Medulla oblongata (tissue), 1 donor: ENCODE results near the gene CAMSAP1.
"Not testable (repeated sequence)": the region's sequence is repeated elsewhere in the genome, so short reads cannot be mapped to it uniquely, and the experiment has no call there.

ENCODE experiments used
- DNase-seq: peaks from one replicate; pipeline ENCODE4 v3.0.0-alpha.2; 2015; ENCODE audit errors: extremely low spot score

Gene CAMSAP1

DNA sequence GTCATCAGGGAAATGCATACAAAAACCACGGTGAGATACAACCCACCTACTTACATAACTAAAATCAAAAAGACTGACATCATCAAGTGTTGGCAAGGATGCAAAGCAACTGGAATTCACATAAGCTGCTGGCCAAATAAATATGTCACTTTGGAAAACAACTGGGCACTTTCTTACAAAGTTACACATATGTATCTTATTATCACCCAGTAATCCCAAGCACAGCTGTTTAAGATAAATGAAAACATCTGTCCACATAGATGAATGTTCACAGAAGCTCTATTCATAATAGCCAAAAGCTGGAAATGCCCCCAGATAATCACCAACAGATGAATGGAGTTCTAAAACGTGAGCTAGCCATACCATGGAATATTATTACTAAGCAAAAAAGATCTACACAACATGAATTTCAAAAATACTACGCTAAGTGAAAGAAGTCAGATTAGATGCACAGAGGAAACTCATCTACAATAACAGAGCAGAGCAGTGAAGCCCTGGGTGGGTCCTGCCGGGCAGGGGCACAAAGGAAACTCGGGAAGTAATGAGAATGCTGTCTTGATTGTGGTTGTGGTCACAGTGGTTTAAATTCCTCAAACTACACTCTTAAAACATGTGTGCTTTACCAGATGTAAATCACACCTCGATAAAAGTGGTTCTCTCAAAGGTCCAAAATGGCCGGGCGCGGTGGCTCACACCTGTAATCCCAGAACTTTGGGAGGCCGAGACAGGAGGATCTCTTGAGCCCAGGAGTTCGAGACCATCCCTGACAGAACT is 8.5 kb downstream of the CAMSAP1 start:
- DNase-seq, result no peak

DNA sequence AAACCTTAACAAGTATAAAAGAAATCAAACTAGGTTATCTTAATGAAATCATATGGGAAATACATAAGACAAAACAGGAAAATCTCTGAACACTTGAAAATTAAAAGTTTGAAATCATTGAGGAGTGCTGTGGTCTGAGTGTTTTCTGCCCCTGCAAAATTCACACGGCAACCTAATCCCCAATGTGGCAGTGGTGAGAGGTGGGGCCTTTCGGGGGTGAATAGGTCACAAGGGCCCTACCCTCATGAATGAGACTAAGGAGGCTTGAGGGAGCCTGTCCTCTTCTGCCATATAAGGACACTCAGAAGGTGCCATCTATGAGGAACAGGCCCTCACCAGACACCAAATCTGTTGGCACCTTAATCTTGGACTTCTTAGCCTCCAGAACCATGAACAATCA is 10.7 kb downstream of the CAMSAP1 start:
- DNase-seq, result no peak

DNA sequence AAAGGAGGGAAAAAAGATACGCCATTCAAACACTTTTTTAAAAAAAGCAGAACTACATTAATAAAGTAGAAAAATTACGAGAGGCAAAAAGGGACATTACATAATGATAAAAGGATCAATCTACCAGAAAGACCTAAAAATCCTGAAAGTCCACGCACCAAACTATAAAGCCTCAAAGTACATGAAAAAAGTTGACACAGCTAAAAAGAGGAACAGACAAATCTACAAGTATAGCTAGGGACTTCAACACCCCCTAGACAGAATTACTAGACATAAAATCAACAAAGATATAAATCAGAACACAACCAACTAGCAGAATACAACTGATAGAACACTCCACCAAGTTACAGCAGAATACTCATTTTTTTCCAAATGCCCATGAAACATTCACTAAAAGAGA is 11.1 kb downstream of the CAMSAP1 start:
- no peak for DNase-seq

DNA sequence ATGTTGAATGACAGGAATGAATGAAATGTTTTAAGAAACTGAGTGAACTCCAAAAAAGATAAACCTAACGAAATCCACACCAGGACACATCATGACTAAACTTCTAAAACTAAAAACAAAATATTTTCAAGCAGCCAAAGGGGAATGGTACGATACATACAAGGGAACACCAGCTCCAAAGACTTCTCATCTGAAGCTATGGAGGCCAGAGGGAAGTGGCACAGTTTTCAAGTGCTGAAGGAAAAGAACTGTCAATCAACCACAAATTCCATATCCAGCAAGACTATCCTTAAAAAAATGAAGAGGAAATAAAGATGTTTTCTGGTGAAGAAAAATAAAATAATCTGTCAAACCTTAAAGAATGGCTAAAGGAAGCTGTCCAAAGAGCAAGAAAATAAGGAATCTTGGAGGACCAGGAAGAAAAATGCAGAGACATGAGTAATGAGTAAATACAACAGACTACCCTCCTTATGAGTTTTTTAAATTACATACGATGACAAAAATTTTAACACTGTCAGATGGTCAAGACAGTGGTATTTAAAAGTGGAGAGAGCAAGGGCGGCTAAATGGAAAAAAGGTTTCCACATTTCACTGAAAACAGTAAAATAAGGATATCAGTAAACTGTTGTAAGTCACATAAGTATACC is 12.0 kb downstream of the CAMSAP1 start:
- no peak for DNase-seq

DNA sequence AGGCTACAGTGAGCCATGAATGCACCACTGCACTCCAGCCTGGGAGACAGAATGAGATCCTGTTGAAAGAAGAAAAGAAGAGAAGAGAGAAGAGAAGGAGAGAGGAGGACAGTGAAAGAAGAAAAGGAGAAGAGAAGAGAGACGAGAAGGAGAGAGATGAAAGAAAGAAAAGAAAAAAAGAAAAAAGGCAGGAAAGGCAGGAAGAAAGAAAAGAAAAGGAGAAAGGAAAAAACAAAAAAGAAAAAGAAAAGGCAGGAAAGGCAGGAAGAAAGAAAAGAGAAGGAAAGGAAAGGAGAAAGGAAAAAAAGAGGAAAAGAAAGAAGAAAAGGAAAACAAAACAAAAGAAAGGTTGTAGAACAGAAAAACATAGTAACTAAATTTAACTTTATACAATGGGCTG is 14.2 kb downstream of the CAMSAP1 start:
- no peak for DNase-seq

DNA sequence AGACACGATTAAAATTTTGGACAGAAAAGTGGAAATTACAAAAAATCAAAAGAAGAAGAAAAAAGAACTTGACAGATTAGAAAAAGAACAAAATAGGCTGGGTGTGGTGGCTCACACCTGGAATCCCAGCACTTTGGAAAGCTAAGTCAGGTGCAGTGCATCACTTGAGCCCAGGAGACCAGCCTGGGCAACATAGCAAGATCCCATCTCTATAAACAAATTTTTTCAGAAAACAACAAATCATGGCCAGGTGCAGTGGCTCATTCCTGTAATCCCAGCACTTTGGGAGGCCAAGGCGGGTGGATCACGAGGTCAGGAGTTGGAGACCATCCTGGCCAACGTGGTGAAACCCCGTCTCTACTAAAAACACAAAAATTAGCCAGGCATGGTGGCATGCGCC is 15.0 kb downstream of the CAMSAP1 start:
- not testable (repeated sequence) for DNase-seq

DNA sequence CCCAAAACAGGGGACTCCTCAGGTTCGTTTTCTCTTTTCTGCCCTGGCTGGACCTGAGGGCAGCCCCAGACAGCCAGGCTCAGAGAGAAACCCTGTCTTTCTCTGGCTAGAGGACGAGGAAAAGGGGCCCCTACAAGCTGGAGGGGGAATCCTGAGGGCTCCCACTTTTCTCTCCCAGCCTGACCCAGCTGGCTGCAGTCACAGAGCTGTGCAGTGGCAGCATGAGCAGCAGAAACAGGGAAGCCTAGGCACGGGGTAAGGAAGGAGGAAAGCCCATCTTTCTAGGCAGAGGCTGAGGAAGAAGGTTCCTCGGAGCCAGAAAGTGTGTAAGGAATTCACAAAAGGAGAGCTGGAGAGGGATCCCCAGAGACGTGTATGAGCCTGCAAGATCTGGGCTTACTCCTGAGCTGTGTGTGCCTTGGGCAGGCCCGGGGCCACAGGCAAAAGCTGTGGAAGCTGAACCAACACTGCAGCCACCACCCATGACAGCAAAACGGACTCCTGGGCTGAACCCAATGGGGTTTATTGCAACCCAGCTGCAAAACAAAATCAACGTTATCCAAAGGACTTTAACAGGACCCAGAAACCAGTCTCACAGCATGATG is 16.2 kb downstream of the CAMSAP1 start:
- DNase-seq, result no peak

DNA sequence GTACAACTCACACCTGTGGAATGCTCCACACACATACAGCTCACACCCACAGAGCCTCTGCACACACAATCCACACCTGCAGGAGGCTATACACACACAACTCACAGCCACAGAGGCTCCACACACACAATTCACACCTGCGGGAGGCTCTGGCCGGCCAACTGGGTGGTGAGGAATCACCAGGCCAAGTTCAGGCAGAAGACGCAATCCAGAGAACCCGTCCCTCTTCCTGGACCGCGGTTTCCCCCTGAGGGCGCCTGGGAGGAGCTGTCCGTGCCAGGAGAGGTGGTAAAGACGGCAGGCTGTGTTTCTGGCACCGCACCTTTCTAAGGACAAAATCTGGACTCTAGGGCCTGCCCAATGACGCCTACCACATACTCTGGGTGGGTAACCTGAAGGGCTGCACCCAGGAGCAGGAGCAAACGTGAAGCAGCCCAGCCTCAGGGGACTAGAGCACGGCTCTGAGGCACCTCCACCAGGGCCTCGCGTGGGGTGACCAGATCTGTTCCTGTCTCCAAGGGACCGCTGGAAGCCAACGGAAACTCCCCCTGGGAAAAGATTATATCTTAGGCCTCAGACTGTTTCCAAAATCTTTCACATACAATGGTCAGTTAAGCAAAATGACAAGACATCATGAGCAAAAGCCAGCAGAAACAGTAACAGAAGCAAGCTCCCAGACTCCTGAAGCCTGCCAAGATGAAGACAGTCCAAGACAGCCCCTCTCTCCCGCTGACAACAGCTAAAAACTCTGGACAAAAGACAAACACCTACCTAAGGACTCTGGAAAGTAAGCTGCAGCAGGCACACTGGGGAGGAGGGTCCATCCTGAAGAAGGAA is 16.9 kb downstream of the CAMSAP1 start:
- DNase-seq, result no peak

DNA sequence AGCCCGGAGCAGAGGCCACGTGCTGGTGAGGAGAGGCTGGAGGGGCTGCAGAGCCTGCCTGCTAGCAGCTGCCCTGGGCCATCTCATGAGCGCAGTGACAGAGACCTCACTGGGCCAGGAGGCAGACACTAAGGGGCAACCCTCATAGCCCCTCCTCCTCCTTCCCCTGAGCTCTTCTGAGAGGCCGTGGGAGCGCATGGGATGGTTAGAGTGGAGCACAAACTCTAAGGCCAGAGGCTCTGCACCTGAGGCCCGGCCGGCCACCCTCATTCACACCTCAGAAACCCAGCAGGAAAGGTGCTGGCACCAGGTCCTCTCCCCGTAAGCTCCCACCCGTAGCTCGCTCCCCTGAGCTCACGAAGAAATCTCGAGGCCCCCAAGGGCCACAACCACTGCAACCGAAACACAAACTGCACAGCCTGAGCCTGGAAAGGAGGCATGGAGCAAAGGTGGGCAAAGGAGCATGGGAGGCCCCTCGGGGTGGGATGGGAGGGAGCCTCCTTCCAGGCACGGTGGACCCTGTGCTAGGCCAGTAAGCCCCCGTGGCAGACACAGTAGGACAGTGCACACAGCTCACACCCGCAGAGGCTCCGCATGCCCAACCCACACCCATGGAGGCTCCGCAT is 17.7 kb downstream of the CAMSAP1 start:
- DNase-seq, result no peak

DNA sequence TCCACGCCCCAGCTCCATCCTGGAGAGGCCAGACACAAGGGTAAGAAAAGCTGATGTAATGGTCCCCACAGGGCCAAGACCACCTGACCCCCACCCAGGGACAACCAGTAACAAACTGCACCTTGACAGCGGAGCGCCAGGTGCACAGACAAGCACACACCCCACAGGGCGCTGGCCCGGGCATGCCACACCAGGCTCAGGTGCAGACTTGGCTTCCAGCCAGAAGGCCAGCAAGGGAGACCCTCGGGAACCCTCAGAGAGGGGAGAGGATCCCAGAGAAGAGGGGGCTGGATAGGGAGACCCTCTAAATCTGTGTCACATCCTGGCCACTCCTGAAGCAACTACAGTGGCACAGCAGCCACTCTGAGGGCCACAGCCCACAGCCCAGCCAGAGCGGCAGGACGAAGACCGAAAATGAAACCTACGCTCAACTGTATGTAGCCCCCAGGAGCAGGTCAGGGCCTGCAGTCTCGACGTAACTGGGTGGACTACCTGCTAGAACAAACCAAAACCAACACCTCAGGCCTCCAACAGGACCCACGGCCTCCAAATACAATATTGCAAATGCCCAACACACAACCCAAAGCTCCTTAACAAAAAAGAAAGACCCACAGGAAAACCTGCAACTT is 18.5 kb downstream of the CAMSAP1 start:
- DNase-seq, result no peak

DNA sequence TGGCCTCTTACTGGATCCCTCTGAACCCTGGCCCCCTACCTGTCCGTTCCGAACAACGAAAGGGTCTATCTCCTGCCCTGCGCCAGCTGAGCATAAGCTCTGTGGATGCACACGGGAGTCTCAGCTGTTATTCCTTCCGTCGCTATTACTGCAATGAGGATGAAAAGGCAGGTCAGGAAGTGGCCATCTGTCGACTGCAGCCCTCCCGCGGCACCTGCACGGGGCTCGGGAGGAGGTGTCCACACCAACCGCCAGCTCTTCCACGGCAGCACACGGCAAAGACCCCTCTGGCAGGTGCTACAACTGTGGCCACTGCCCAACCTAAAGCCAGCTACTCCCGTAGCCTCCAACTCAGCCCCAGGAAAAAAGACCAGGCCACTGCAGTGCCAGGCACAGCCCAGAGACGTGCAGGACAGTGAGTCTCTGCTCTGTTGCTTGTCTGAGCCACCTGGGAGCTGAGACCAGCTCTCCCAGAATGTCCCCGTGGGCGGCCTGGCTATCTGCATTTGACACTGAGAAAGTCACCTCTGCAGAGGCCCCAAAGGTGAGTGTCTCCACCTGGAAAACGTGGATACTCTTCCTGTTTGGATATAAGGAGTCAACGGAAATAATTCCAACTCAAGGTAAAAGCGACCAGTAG is 19.1 kb downstream of the CAMSAP1 start:
- DNase-seq, result no peak

DNA sequence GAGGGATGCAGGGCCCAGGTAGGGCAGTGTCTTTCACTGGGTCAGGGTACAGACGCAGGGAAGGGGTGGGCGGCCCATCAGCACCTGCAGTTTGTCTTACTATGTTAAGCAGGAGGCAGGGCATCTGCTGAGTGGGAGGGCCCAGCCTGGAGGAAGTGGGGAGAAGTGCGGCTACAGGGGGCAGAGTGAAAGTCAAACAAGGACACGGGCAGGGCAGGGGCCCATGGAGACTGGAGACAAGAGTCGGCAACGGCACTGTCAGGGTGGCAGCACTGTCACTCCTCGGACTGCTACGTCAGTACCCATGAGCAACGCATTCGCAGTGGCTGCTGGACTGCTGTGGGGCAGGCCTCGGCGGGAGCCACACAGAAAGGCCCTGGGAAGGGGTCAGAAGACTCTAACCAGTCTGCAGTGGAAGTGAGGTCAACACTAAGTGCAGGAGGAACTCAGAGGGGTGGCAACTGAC is 19.7 kb downstream of the CAMSAP1 start:
- DNase-seq, result peak; percentile 37

DNA sequence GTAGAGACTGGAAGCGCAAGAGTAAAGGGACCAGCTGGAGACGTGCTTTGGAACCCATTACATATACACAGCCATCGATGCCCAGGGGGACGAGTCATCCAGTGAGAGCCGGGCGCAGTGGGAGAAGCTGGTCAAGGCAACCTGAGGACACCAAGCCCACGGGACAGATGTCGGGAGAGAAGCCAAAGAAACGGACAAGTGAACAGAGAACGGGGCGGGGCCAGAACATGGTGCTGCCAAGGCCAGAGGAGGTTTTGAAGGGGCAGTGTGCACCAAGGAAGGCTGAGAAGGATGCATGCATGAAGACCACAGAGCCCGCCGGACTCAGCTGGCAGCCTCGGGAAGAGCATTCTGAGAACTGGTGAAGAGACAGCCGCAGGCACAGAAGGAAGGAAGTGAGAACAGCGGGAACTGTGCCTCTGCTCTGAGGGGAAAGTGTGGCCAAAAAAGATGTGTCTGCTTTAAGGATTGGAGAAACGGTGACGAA is 20.3 kb downstream of the CAMSAP1 start:
- peak; percentile 84 for DNase-seq

DNA sequence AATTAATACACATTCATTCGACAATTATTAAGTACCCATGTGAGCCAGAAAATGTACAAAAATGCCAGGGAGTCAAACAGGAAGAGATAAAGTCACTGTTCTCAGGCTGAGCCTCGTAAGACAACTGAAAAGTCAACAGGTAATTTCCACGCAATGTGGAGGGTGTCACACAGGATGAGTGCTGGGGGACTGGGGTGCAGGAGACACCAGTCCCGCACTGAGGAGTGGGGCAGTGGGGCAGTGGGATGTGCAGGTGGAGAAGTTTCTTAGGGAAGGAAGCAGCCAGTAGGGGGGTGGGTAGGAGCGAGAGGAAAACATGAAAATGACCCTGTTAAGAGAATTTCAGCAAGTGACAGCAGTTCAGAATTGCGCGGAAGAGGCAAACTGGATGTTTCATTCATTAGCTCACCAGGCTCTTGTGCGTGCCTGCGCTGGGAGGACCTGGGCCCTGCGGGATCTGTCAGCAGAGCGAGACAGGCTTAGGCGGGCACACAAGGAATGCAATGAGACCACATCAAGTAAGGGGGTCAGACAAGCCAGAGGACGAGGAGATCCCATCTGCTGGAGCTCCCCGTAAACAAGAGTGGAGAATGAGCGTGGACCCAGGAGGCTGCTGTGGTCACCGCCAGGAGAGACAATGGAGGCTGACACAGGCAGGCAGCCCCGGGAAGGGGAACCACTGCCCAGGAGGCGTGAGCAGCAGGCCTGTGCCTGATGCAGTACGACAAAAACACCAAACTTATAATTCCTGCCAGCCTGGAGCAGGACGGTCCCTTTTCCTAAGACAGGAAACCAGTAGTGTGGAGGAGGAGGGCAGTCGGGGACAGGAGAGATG is 21.0 kb downstream of the CAMSAP1 start:
- peak; percentile 66 for DNase-seq

DNA sequence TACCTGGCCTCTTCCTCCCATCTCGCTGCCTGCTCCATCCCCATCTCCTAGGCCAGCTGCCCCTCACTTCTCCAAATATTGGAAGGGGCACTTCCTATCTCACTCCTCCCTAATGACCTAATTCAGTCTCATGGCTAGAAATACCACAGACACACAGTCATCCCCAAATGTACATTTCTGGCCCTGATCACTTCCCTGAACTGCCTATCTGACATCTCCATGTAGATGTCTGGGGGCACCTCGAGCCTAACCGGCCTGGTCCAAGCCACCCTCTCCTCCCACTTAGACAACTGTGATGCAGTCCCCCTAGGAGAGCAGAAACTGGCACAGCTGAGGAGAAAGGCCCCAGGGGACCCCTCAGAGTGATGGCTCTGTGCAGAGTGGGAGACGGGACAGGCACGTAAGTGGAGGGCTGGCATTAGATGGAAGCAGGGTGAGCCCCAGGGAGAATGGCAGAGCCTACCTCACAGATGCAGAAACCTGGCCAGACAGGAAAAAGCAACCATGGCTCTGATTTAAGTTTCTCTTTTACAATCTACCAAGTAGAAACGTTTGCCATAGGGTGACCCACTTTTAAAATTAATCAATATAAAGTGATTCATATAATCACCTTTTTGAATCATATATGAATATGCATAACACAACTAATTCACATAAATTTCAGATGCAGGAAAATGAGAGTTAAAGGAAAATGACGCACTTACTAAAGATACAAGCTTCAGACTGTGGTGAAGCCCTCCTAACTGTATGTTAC is 22.1 kb downstream of the CAMSAP1 start:
- DNase-seq, result no peak

DNA sequence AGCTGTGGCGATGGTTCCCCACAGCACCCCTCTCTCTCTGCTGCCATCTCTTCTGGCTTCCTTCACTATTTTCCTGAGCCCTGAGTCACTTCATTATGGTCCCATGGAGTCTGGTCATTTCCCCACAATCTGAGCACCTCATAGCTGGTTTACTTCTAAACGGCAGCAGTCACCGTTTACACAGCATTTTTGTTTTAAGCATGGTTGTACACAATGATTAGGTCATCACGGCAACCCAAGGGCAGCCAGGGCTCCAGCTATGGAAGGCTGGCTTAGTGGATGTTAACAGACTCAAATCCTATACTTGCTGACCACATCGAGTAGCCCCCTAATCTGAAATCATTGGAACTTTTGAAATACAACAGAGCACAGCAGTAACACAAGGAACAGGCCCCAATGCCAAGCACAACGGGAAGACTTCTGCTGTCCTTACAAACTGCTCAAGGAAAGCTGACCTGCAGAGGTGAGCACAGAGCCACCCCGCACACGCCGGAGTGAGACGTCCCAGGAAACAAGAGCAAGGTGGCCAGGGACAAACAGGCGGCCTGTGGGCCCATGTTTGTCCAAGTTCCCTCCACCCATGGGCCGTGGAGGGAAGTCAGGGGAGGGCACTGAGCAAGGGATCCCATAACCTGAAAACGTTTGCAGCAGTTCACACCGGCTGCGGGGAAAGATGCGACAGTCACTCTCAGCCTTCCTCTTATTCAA is 22.9 kb downstream of the CAMSAP1 start:
- no peak for DNase-seq

DNA sequence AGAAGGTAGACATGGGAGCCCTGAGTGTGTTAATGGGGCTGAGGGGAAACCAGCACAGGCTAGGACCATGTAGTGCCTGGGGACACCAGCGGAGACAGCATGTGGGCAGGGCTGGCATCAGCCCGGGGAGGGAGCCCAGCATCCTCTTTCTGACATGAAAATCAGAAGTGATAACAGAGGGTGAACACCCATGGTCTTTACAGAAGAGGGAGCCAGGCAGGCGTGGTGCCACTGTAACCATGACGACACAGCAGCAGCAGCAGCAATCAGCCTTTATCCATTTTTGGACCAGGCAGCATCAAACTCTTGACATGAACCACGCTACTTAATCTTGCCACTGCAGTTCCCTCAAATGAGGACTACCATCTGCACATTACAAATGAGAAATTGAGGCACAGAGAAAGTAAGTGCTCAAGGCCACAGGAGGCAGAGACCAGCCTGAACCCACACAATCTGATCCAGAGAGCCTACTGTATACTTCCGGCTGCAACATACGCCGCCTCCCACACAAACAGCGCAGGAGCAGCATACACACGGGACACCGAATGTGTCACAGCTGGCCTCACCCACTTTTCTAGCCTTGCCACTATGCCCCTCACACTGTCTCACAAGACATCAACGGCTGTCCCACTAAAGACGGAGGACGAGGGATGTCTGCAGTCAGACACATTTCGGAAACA is 23.8 kb downstream of the CAMSAP1 start:
- no peak for DNase-seq

DNA sequence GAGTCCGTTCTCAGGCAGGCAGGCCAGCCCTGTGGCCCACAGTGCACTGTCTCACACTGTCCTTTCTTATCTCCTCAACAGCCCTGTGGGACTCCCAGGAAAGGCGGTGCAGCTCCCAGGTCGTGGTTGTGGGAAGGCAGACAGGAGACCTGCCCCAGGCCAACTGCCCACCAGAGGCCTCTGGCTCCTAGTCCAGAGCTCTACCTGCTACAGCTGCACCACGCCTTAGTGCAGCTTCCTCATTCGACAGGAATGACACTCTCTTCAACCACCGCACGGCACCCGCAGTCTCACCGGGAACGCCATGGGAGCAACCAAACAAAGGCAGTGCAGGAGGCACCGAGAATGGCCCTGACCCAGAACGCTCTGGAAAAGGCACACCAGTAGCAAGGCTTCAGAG is 25.3 kb downstream of the CAMSAP1 start:
- no peak for DNase-seq
